Ascending aorta (tissue), 2 donors: ENCODE measurements around the gene CLEC2D. TPM values are rescaled to one million over a fixed set of nuclear protein-coding genes. Genes with fewer than 3 reads are reported as not detected.
A peak's percentile ranks its signal among the peaks of the same experiment; 100 is the strongest.

Experiments used
- DNase-seq, 2 donors: peaks; one replicate each; pipeline ENCODE4 v3.0.0-alpha.2; 2019; ENCODE audit warnings: low spot score in 2 of 2
- H3K27ac ChIP-seq, 2 donors: fragments of 200-600 bp; sonication (generic); one replicate each; pipeline ENCODE4 v1.5.1; 2016 to 2017; ENCODE audit warnings: mild to moderate bottlenecking in 1 of 2
- H3K27me3 ChIP-seq: fragments of 200-600 bp; sonication (generic); one replicate; pipeline ENCODE4 v1.5.1; 2017
- H3K36me3 ChIP-seq, 2 donors: fragments of 200-600 bp; sonication (generic); one replicate each; pipeline ENCODE4 v1.5.1; 2016
- H3K4me1 ChIP-seq, 2 donors: fragments of 200-600 bp; sonication (generic); one replicate each; pipeline ENCODE4 v1.5.1; 2016 to 2017; ENCODE audit warnings: mild to moderate bottlenecking in 1 of 2
- H3K4me3 ChIP-seq, 2 donors: fragments of 200-600 bp; sonication (generic); one replicate each; pipeline ENCODE4 v1.5.1; 2016 to 2017; ENCODE audit warnings: mild to moderate bottlenecking in 1 of 2
- H3K9me3 ChIP-seq, 2 donors: fragments of 200-600 bp; sonication (generic); one replicate each; pipeline ENCODE4 v1.5.1; 2016
- CTCF ChIP-seq, 3 experiments: fragments of 200-600 bp in 2 of 3; fragments of 450-650 bp in 1 of 3; sonication (generic) in 2 of 3; IDR thresholded peaks; one replicate each; pipeline ENCODE4 v1.5.1; 2016 to 2019; ENCODE audit warnings: antibody characterized with exemption in 3 of 3, mild to moderate bottlenecking in 1 of 3, moderate library complexity in 1 of 3
- intact Hi-C: fragments of 100-400 bp; cut with DNase I; formaldehyde crosslinking; loops from one replicate; pipeline ENCODE4 v1.15.1; 2023
- total RNA-seq: library from RNA; depleted of rRNA; stranded (reverse); fragments of >200 nt; gene quantifications from one replicate; pipeline ENCODE4 v1.1.0, GENCODE V29; 2016

The CLEC2D gene
- total RNA-seq, 1 donor from 2014 or later: not detected

GRCh38 chr12:9740106-9740750 lies 70.7 kb downstream of the CLEC2D start:
- no peak for TF ChIP-seq CTCF (IDR thresholded peaks at IDR 0.05)
- Histone ChIP-seq H3K36me3 (no peaks in the 10 kb centered on the region), H3K27me3 (no peaks in the 10 kb centered on the region), H3K27ac (no peak overlapping the region), H3K9me3 (no peaks in the 10 kb centered on the region), H3K4me3 (peak overlapping the region; percentile 26 to 50), H3K4me1 (no peaks in the 10 kb centered on the region)
- intact Hi-C loops: no loop called here
- DNase-seq: no peak

- Histone ChIP-seq H3K27ac (no peak overlapping the region), H3K4me3 (no peak overlapping the region), H3K4me1 (no peaks in the 10 kb centered on the region), H3K9me3 (no peaks in the 10 kb centered on the region), H3K27me3 (no peaks in the 10 kb centered on the region), H3K36me3 (no peaks in the 10 kb centered on the region)
- intact Hi-C loops: no loop called here
- TF ChIP-seq CTCF (IDR thresholded peaks at IDR 0.05): no peak
- no peak for DNase-seq
Measured at GRCh38 chr12:9741726-9742125, 72.2 kb downstream of the CLEC2D start.

- no peaks in the 10 kb centered on the region for H3K4me1 ChIP-seq
- H3K9me3 ChIP-seq: no peaks in the 10 kb centered on the region
- no peaks in the 10 kb centered on the region for H3K36me3 ChIP-seq
- no peak for DNase-seq
- H3K27ac ChIP-seq: no peak overlapping the region
- no peaks in the 10 kb centered on the region for H3K27me3 ChIP-seq
- H3K4me3 ChIP-seq: no peak overlapping the region
- TF ChIP-seq CTCF (IDR thresholded peaks at IDR 0.05): no peak
- intact Hi-C loops: no loop called here
Measured at GRCh38 chr12:9742661-9743060, 73.1 kb downstream of the CLEC2D start.

- no peak overlapping the region for H3K27ac ChIP-seq
- H3K4me3 ChIP-seq: no peak overlapping the region
- no peaks in the 10 kb centered on the region for H3K4me1 ChIP-seq
- TF ChIP-seq CTCF (IDR thresholded peaks at IDR 0.05): no peak
- intact Hi-C loops: loop anchor here (2.0 kb wide), 1 partner anchor 180 kb away; no protein-coding TSS in a partner anchor
- DNase-seq: no peak
- no peaks in the 10 kb centered on the region for H3K27me3 ChIP-seq
- no peaks in the 10 kb centered on the region for H3K36me3 ChIP-seq
- H3K9me3 ChIP-seq: no peaks in the 10 kb centered on the region
Measured at GRCh38 chr12:9745199-9745598, 75.7 kb downstream of the CLEC2D start.

Other genes starting within 250 kb of the CLEC2D start
- not detected for gene KLRB1, start 61.8 kb upstream of the CLEC2D start, total RNA-seq
- not detected for gene CLECL1, start 63.4 kb downstream of the CLEC2D start, total RNA-seq
- 1.3 TPM for gene CD69, start 91.2 kb downstream of the CLEC2D start, total RNA-seq
- gene KLRF1, start 157.8 kb downstream of the CLEC2D start, total RNA-seq: not detected
- 1.1 TPM for gene CLEC2B, start 199.6 kb downstream of the CLEC2D start, total RNA-seq
- not detected for gene KLRF2, start 211.8 kb downstream of the CLEC2D start, total RNA-seq